Daoy (cell line): Measurements from ENCODE around the gene NTRK2. TPM values are rescaled to one million over a fixed set of nuclear protein-coding genes. Genes with fewer than 3 reads are reported as not detected.

Experiments used
- DNase-seq: peaks from one replicate; pipeline ENCODE4 v3.0.0-alpha.2; 2015; ENCODE audit warnings: low read depth
- total RNA-seq: library from RNA; depleted of rRNA; stranded (reverse); fragments of >200 nt; shearing (Covaris generic); gene quantifications from 2 replicates; pipeline ENCODE4 v1.2.3, GENCODE V29; 2014

NTRK2 gene
- total RNA-seq, 1 experiment from 2014 or later: 0.29 TPM

DNA sequence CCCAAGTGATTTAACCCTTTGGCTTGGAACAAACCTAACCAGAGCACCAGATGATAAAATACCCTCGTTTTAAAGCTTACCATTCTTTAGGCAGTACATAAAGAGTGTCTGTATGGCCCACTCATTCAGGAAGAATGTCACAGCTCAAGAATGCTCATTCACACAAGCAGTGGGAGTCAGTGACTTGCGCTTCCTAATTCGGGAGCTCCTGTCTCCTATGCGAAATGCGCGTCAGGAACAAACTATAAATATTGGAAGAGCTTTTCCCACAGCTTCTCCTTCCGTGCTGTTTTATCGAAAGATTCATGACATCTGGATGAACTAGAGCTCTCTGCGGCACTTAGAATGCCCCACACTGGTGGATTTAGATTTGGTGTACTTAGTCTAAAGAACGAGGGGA is 66.6 kb downstream of the NTRK2 start:
- DNase-seq: peak; percentile 16

- no peak for DNase-seq
Measured at GRCh38 chr9:84736536-84736935, 67.0 kb downstream of the NTRK2 start.

- DNase-seq: no peak
Measured at GRCh38 chr9:84738353-84738752, 68.8 kb downstream of the NTRK2 start.

- DNase-seq: no peak
Measured at GRCh38 chr9:84742261-84742660, 72.7 kb downstream of the NTRK2 start.

DNA sequence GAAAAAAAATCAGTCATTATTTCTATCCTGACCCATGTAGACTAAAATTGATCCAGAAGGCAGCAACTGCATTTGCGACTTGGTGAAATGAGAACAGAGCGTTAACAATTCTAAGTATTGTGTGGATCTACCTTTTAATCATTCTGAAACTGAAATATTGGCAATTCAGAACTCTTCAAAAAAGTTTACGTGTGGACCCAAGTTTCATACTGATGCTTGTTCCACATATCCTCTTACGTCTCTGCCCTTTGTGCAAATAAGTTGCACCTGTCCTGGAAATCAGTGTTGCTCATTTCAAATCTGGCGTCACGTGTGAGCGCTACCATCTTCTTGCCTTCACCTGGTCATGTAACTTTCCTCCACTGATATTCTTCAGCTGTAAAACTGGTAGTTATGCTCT is 74.7 kb downstream of the NTRK2 start:
- no peak for DNase-seq

- no peak for DNase-seq
Measured at GRCh38 chr9:84744726-84745125, 75.2 kb downstream of the NTRK2 start.

- DNase-seq: no peak
Measured at GRCh38 chr9:84748112-84748511, 78.6 kb downstream of the NTRK2 start.

DNA sequence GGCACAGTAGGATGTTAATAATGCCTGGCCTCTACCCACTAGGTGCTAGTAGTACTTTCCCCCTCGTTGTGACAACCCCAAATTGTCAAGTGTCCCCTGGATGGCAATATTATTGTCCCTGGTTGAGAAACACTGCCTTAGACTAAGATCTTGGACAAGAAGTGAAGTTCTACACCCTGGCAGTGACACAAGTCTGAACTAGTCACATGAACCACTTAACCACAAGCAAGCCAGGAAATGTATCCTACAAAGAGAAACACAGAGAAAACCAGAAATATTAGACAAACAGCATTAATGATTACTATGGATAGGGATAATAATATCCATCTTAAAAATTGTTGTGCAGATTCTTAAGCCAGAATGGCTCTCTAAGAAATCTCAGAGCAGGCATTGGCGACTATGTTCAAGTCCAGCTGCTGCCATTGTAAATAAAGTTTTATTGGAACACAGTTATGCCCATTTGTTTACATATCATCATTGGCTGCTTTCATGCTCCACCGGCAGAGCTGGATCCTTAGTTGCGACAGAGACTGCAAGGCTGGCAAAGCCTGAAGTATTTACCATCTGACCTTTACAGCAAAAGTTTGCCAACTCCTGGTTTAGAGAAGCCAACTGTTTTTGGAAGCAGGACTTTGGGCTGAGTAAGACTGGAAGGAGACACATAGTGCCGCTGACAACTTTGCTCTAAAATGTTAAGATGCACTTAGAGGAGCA is 80.8 kb downstream of the NTRK2 start:
- DNase-seq: no peak

- peak; percentile 70 for DNase-seq
Measured at GRCh38 chr9:84751921-84752320, 82.4 kb downstream of the NTRK2 start.

DNA sequence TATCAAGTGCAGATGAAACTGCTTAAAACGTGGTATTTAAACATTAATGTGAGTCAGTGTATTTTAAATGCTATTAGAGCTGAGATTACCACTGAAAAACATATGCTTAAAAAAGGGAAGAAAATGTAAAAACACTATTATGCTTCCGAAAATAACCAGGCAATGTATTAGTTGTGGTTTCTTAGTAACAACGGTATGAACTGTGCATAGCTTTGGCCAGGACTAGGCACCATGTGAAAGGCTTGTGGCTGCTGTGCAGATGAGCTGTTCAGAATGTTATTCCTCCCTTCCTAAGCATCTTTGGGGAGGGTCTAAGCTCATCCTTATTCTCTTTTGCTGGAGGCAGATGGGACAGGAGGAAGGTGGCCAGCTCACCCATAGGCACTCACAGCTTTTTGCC is 84.9 kb downstream of the NTRK2 start:
- DNase-seq: peak; percentile 54

DNA sequence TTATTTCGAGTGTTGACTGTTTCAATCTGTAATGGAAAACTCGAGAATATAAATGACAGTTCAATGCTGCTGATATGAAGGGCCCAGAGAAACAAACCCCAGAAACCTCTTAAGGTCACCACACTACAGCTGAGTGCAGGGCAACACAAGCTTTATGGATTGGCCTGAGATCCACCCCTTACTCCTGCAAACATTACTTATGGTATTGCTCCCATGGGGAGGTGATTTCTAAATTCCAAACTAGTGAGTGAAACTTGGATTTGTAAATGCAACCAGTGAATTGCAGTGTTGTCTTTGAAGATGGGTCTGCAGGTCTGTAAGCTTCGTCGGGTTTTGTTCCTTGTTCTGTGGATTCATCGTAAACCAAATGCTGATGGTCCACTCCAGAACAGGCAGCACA is 85.4 kb downstream of the NTRK2 start:
- DNase-seq: peak; percentile 45

DNA sequence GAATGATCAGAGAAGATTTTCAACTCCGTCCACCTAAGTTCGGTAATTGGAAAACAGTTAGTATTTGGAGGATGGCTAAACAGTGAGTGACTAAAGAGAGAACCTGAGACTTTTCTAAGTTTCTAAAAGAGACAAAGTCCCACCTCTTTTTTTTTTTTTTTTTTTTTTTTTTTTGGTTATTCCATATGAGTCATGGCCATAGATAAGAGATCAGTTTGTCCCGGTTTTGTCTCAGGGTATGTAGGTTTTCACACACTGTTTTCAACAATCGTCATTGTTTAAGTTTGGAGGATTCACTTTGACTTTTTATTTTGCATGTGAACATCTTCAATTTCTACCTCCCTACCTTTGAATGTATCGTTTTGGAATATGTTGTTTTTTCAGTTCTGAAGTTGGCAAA is 85.9 kb downstream of the NTRK2 start:
- DNase-seq: peak; percentile 28

DNA sequence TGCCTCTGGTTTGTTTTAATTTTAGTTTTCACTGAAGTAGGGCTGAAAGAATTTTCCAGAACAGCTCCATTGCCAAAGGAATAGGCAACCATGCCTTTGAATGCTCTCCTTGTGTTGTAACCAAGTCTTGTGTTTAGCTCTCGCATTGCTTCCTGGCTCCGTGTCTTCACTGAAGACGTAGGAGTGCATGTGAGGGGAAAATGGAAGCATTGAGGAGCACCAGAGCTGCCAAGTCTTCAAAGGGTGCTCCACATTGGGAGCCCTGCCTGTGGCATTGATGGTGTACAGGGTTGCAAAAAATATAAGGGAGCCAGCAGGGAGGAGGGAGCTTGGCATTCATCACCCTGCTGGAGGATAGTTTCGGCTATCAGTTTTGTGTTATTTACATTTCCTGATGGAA is 86.6 kb downstream of the NTRK2 start:
- no peak for DNase-seq

DNA sequence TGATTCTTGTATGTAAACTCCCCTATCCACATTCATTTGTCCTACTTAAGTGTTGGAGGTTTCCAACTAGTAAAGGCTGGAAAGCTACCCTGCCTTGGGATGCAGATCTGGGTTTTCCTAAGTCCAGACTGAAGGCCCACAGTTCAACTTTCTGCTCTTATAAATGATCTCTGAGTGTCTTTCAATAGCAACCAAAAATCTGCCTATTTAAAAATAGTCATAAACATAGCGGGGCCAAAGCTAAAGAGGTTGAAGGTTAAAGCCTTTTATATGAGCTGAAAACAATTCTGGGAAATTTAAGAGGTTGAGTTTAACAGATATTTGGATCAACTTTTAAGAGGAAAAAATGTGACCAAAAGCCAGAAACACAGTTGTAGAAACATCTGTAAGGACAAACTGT is 87.2 kb downstream of the NTRK2 start:
- no peak for DNase-seq

DNA sequence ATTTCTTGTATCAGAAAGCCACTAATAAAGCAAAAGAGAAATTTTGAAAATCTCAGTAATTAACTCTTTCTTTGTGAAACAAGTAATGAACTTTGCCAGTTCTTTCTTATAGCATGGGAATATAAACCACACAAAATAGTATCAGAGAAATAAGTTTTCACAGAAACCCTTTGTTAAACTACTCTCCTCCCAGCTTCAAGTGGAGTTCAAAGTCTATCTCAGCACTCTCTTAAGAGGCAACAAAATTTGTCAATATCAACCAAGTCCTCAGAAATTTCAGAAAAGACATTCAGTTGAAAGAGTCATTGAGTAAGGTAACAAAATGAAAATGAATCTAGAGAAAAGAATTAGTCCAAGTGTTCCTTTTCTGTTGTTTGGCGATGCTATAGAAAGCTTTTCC is 89.3 kb downstream of the NTRK2 start:
- DNase-seq: no peak

DNA sequence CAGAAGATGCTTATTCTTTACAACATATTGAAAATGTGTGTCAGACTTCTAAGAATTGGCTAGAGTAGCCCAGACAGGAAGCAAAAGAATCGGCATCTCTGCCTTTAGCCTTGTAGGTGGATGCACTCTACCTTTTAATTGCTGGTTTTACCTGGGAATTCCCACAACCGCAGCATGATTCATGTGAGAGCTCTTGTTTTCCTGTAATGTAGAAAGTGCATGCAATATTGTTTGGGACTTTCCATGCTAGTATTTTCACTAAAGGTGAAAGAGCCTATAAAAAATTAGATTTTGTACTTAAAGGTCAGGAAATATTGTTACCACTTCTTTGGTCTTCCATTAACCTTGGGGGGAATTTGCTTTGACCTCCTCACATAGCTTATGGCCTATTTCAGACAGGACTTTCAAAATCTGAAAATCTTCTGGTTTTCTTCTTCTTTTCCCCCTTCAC is 89.8 kb downstream of the NTRK2 start:
- DNase-seq: peak; percentile 51

GRCh38 chr9:84759804-84760203 is 90.3 kb downstream of the NTRK2 start:
- DNase-seq: no peak

- no peak for DNase-seq
Measured at GRCh38 chr9:84761137-84761808, 91.7 kb downstream of the NTRK2 start.

DNA sequence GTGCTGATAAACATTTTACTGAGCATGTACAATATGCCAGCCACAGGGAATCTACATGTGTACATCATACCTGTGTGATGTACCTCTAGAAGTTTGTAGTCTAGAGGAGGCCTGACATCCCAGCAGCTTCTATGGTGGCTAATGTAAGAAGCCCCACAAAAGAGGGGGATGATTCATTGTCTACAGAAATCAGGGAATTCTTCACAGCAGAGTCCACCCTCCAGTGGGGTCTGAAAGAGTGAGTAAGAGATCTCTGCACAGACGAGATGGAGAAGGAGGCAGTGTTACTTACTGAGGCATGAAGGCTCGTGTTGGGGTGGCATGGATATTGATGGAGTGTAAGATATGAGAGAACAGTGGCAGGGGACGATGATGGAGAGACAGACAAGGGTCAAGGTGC is 103.0 kb downstream of the NTRK2 start:
- DNase-seq: no peak

GRCh38 chr9:84773022-84773421 is 103.5 kb downstream of the NTRK2 start:
- DNase-seq: no peak

DNA sequence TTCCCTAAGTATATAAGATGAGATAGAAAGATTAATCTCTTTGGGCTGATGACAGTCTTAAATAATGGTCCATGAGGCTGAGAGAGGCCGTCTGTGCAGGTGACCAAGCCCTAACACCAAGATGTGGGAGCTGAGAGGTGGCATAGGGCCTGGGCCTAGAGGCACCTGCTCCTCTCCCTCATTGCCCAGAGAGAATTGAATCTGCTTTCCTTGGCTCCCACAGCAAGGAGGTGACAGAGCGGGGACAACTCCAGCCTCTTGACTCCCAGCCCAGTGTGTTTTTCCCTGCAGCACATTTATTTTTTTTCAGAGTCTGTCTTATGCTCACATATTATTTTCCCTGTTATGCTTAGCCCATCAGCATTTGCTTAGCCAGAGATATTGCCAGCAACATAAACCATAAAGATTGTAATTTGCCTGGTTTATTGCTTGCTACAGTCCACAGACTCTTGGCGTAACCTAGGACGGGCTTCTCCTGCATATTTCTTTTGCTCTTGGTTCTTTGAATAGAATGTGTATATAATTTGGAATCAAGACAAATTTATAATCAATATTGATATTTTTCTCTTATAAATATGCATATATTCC is 105.6 kb downstream of the NTRK2 start:
- no peak for DNase-seq

- no peak for DNase-seq
Measured at GRCh38 chr9:84778570-84778969, 109.0 kb downstream of the NTRK2 start.

- no peak for DNase-seq
Measured at GRCh38 chr9:84779883-84780282, 110.4 kb downstream of the NTRK2 start.
